ENCODE measurements around the gene PHOX2B.

- no peak for TF ChIP-seq CTCF (IDR thresholded peaks at IDR 0.05; ENCODE audit: insufficient read depth, low read depth, low read length)
- no peak for TF ChIP-seq EZH2 (IDR thresholded peaks at IDR 0.05; ENCODE audit: insufficient read depth, low read length)
These were observed 43.6 kb upstream of the PHOX2B start for GRCh38 chr4:41792166-41792565.

Data from astrocyte (in vitro differentiated cells and primary cell).